NCI-H2196 treated with DMSO at 0.1 percent for 48 hours (cell line): ENCODE data around the gene IGSF22.

ENCODE experiments used
- DNase-seq: peaks from one replicate; lab custom pipeline; 2025; ENCODE audit not compliant: unreplicated experiment; lab: John Stamatoyannopoulos, UW

The IGSF22 gene

GRCh38 chr11:18715476-18715875 lies 10.5 kb downstream of the IGSF22 start:
- DNase-seq, result no peak

GRCh38 chr11:18714443-18714780 lies 11.6 kb downstream of the IGSF22 start:
- no peak for DNase-seq

- no peak for DNase-seq
These were observed 12.1 kb downstream of the IGSF22 start for GRCh38 chr11:18713646-18714442.

GRCh38 chr11:18710545-18710944 lies 15.4 kb downstream of the IGSF22 start:
- no peak for DNase-seq

- no peak for DNase-seq
These were observed 16.6 kb downstream of the IGSF22 start for GRCh38 chr11:18709414-18709813.

GRCh38 chr11:18707811-18708340 lies 18.1 kb downstream of the IGSF22 start:
- no peak for DNase-seq

GRCh38 chr11:18706330-18707243 lies 19.4 kb downstream of the IGSF22 start:
- peak; percentile 47 for DNase-seq

- DNase-seq, result no peak
These were observed 20.2 kb downstream of the IGSF22 start for GRCh38 chr11:18705651-18706281.

GRCh38 chr11:18704698-18705097 lies 21.3 kb downstream of the IGSF22 start:
- DNase-seq, result peak; percentile 38

- DNase-seq, result no peak
These were observed 21.8 kb downstream of the IGSF22 start for GRCh38 chr11:18704045-18704645.

- DNase-seq, result no peak
These were observed 22.8 kb downstream of the IGSF22 start for GRCh38 chr11:18703001-18703763.

- DNase-seq, result no peak
These were observed 24.3 kb downstream of the IGSF22 start for GRCh38 chr11:18701614-18702216.

GRCh38 chr11:18700872-18701271 lies 25.1 kb downstream of the IGSF22 start:
- no peak for DNase-seq

- peak; percentile 43 for DNase-seq
These were observed 25.6 kb downstream of the IGSF22 start for GRCh38 chr11:18700375-18700774.

- DNase-seq, result no peak
These were observed 26.1 kb downstream of the IGSF22 start for GRCh38 chr11:18699848-18700261.

- DNase-seq, result no peak
These were observed 26.8 kb downstream of the IGSF22 start for GRCh38 chr11:18699269-18699596.

- peak; percentile 89 for DNase-seq
These were observed 27.4 kb downstream of the IGSF22 start, which contains the start of gene TMEM86A for GRCh38 chr11:18698341-18699268. Gene TMEM86A, plus strand, starts transcription at chr11:18698779. Its CDS starts 108 bp downstream, at chr11:18698887.

- no peak for DNase-seq
These were observed 28.4 kb downstream of the IGSF22 start for GRCh38 chr11:18697576-18697975.
